Activated CD4-positive, alpha-beta memory T cell treated with anti-CD3 and anti-CD28 coated beads for 36 hours (primary cell): ENCODE results near the gene LENG1. TPM values are rescaled to one million over a fixed set of nuclear protein-coding genes. Genes with fewer than 3 reads are reported as not detected.
"Not testable (repeated sequence)": the region's sequence is repeated elsewhere in the genome, so short reads cannot be mapped to it uniquely, and the experiment has no call there.

Experiments
- CTCF ChIA-PET: fragments of 350-600 bp; sonication (Branson Sonifier 250); formaldehyde crosslinking; loops from one replicate; lab custom pipeline; 2021; ENCODE audit warnings: antibody characterized with exemption, inconsistent platforms; lab: Charles Lee
- POLR2A ChIA-PET: fragments of 350-600 bp; sonication (Branson Sonifier 250); formaldehyde crosslinking; loops from one replicate; lab custom pipeline; 2021; ENCODE audit warnings: antibody characterized with exemption; lab: Charles Lee
- DNase-seq: peaks from one replicate; pipeline ENCODE4 v3.0.0-alpha.2; 2020
- H3K27ac Mint-ChIP-seq: one replicate; pipeline ENCODE4 v1.8.0; 2021; ENCODE audit warnings: mixed read lengths
- H3K27me3 Mint-ChIP-seq: one replicate; pipeline ENCODE4 v1.8.0; 2021; ENCODE audit warnings: mixed read lengths
- H3K36me3 Mint-ChIP-seq: one replicate; pipeline ENCODE4 v1.8.0; 2021; ENCODE audit warnings: mixed read lengths
- H3K4me1 Mint-ChIP-seq: one replicate; pipeline ENCODE4 v1.8.0; 2021; ENCODE audit warnings: low read depth, mixed read lengths
- H3K4me3 Mint-ChIP-seq: one replicate; pipeline ENCODE4 v1.8.0; 2021; ENCODE audit warnings: mild to moderate bottlenecking, mixed read lengths
- H3K9me3 Mint-ChIP-seq: one replicate; pipeline ENCODE4 v1.8.0; 2021; ENCODE audit warnings: mixed read lengths
- intact Hi-C: fragments of 100-400 bp; cut with micrococcal nuclease; formaldehyde crosslinking; loops from one replicate; pipeline ENCODE4 v1.15.1; 2023
- total RNA-seq, 2 experiments: library from RNA; stranded (reverse); gene quantifications; one replicate each; pipeline ENCODE4 v1.2.3, GENCODE V29; 2021

LENG1 gene
- total RNA-seq, 2 experiments from 2014 or later: 4.7 to 5.3 TPM

GRCh38 chr19:54178581-54179261 is 19.2 kb upstream of the LENG1 start:
- DNase-seq: peak; percentile 54
- peaks cover 31% of the 10 kb centered on the region for H3K36me3 Mint-ChIP-seq
- ChIA-PET CTCF (no interaction called here), POLR2A (no interaction called here)
- H3K27ac Mint-ChIP-seq: no peak overlapping the region
- intact Hi-C loops: no loop called here
- no peaks in the 10 kb centered on the region for H3K4me1 Mint-ChIP-seq
- no peaks in the 10 kb centered on the region for H3K9me3 Mint-ChIP-seq
- no peaks in the 10 kb centered on the region for H3K27me3 Mint-ChIP-seq
- H3K4me3 Mint-ChIP-seq: no peak overlapping the region

- POLR2A ChIA-PET: interaction anchor here (1.0 kb wide), 2 partner anchors 15 to 27 kb away, joined by 3 to 4 read pairs; partner anchors contain the start of genes MBOAT7 and RPS9
- intact Hi-C loops: no loop called here
Measured at GRCh38 chr19:54173951-54174834, 14.7 kb upstream of the LENG1 start.

DNA sequence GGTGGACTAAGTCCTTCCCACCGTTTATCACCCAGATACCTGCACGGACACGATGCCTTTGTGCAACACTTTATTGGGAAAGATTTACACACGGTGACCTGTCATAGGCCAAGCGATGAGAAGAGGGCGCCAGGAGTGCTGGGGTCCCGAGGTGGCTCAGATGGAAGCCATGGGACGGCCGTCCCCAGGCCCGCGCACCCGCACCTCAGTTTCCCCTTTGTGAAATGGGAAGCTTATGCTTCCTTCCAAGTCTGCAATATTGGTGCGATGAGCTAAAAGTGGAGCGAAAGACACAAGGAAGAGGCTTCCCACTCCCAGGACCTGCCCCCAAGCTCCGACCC is 13.8 kb upstream of the LENG1 start:
- Mint-ChIP-seq H3K4me3 (no peak overlapping the region), H3K36me3 (peaks cover 9% of the 10 kb centered on the region), H3K27ac (no peak overlapping the region), H3K9me3 (no peaks in the 10 kb centered on the region), H3K4me1 (no peaks in the 10 kb centered on the region), H3K27me3 (no peaks in the 10 kb centered on the region)
- no peak for DNase-seq
- POLR2A ChIA-PET: interaction anchor here (1.0 to 1.1 kb wide), 4 partner anchors 14 to 93 kb away, joined by 3 to 4 read pairs (median 3); partner anchors contain the start of genes LENG1, MBOAT7 and RPS9
- CTCF ChIA-PET: interaction anchor here (1.1 to 1.8 kb wide), 2 partner anchors 58 to 93 kb away, joined by 3 to 6 read pairs; no protein-coding TSS in a partner anchor
- intact Hi-C loops: no loop called here

More at GRCh38 chr19:54173951-54174834, 14.7 kb upstream of the LENG1 start:
- no peak overlapping the region for H3K27ac Mint-ChIP-seq
- DNase-seq: no peak
- H3K4me1 Mint-ChIP-seq: no peaks in the 10 kb centered on the region
- H3K36me3 Mint-ChIP-seq: peaks cover 18% of the 10 kb centered on the region
- H3K9me3 Mint-ChIP-seq: no peaks in the 10 kb centered on the region
- CTCF ChIA-PET: interaction anchor here (0.8 to 1.8 kb wide), 2 partner anchors 34 to 92 kb away, joined by 6 read pairs; no protein-coding TSS in a partner anchor
- no peaks in the 10 kb centered on the region for H3K27me3 Mint-ChIP-seq
- H3K4me3 Mint-ChIP-seq: no peak overlapping the region

DNA sequence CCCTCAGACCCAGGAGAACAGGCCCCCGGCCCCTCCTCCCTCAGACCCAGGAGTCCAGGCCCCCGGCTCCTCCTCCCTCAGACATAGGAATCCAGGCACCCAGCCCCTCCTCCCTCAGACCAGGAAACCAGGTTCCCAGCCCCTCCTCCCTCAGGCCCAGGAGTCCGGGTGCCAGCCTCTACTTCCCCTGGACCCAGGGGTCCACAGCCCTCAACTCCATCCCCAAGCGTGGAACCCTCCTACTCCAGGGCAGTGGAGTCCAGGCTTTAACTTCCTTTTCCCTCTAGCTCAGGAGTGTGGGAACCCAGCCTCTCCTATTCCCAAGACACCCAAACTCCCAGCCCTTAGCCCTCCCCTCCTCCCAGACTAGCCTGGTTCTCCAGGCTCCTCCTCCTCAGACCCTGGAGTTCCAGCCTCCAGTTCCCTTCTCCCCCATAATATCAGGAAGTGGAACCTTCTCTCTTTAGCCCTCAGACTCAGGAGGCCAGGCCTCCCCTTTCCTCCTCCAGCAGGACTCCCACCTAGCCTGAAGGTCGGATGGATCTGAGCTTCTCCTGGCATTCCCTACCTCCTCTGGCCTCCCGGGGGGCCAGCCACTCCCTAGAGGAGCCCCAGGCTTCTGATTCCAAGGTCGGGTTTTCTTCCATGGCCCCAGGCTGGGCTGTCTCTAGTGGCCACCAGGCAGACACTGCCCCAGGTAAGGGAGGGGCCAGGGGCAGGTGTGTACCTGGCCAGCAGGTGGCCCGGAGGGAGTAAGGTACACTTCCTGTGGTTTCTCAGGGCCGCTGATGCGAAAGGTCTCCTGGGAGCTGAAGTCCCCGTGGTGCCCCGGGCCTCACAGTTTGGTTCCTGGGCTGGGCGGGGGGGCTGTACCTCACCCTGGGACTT is 13.2 kb upstream of the LENG1 start, which contains the start of gene TMC4:
Gene TMC4, minus strand, starts transcription at position 690 of the 888 bp plus-strand sequence. Its CDS starts 43 bp downstream, at position 647.
- peaks cover 5% of the 10 kb centered on the region for H3K36me3 Mint-ChIP-seq
- ChIA-PET CTCF (interaction anchor here (1.1 to 1.8 kb wide), 2 partner anchors 59 to 94 kb away, joined by 3 to 6 read pairs; no protein-coding TSS in a partner anchor), POLR2A (interaction anchor here (0.5 to 1.1 kb wide), 6 partner anchors 13 to 206 kb away, joined by 3 to 4 read pairs (median 3); partner anchors contain the start of genes LENG1, MBOAT7 and RPS9)
- no peak for DNase-seq
- no peaks in the 10 kb centered on the region for H3K9me3 Mint-ChIP-seq
- H3K4me1 Mint-ChIP-seq: no peaks in the 10 kb centered on the region
- H3K27ac Mint-ChIP-seq: no peak within 1 kb of the TSS
- no peak within 1 kb of the TSS for H3K4me3 Mint-ChIP-seq
- intact Hi-C loops: no loop called here
- H3K27me3 Mint-ChIP-seq: no peaks in the 10 kb centered on the region

GRCh38 chr19:54171736-54172431 is 12.4 kb upstream of the LENG1 start:
- H3K36me3 Mint-ChIP-seq, intact Hi-C loops, H3K27me3 Mint-ChIP-seq, DNase-seq, H3K9me3 Mint-ChIP-seq, H3K4me3 Mint-ChIP-seq, H3K27ac Mint-ChIP-seq, H3K4me1 Mint-ChIP-seq: not testable (repeated sequence)
- CTCF ChIA-PET: interaction anchor here (1.2 to 2.0 kb wide), 2 partner anchors 60 to 94 kb away, joined by 4 to 8 read pairs; no protein-coding TSS in a partner anchor
- POLR2A ChIA-PET: interaction anchor here (0.5 to 1.1 kb wide), 2 partner anchors 15 to 207 kb away, joined by 3 to 4 read pairs; no protein-coding TSS in a partner anchor

GRCh38 chr19:54169149-54169740 is 9.7 kb upstream of the LENG1 start:
- peaks cover 6% of the 10 kb centered on the region for H3K4me1 Mint-ChIP-seq
- ChIA-PET CTCF (interaction anchor here (0.7 to 2.0 kb wide), 4 partner anchors 19 to 161 kb away, joined by 3 to 7 read pairs (median 5); no protein-coding TSS in a partner anchor), POLR2A (interaction anchor here (1.3 to 1.8 kb wide), 3 partner anchors 18 to 38 kb away, joined by 3 to 5 read pairs (median 3); no protein-coding TSS in a partner anchor)
- no peak overlapping the region for H3K27ac Mint-ChIP-seq
- H3K27me3 Mint-ChIP-seq: no peaks in the 10 kb centered on the region
- intact Hi-C loops: no loop called here
- H3K4me3 Mint-ChIP-seq: no peak overlapping the region
- no peak for DNase-seq
- no peaks in the 10 kb centered on the region for H3K36me3 Mint-ChIP-seq
- H3K9me3 Mint-ChIP-seq: no peaks in the 10 kb centered on the region

DNA sequence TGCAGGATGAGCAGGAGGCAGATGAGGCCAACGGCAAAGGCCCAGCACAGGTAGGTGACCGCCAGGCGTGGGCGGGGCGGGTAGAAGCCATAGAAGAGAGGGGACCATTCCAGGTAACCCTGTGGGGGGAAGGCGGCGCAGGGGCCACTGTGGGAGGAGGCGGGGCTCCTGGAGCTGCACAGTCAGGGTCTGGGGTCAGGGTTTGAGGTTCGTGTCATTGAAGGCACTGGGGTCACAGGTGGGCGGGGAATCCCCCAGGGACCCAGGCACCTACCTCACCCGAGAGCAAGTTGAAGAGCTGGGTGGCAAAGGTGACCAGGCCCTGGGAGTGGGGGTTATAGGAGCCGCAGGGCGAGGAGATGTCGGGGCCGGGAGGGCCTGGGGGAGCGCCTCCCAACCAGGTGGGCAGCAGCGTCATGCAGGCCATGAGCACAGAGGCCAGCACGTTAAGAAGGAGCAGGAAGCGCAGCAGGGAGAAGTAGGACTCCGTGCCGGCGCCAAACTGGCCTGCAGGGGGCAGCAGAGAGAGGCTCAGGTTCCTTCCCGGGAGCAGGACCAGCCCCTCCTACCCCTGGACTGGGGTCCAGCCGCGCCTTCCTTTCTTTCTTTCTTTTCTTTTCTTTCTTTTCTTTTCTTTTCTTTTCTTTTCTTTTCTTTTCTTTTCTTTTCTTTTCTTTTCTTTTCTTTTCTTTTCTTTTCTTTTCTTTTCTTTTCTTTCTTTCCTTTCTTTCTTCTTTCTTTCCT is 8.8 kb upstream of the LENG1 start:
- no peaks in the 10 kb centered on the region for H3K36me3 Mint-ChIP-seq
- peaks cover 8% of the 10 kb centered on the region for H3K4me1 Mint-ChIP-seq
- H3K4me3 Mint-ChIP-seq: peak overlapping the region; percentile 5
- H3K27me3 Mint-ChIP-seq: no peaks in the 10 kb centered on the region
- H3K9me3 Mint-ChIP-seq: no peaks in the 10 kb centered on the region
- intact Hi-C loops: loop anchor here (1.0 kb wide), 1 partner anchor 63 kb away; no protein-coding TSS in a partner anchor
- H3K27ac Mint-ChIP-seq: no peak overlapping the region
- ChIA-PET POLR2A (no interaction called here), CTCF (interaction anchor here (0.5 to 2.3 kb wide), 13 partner anchors 8 to 98 kb away, joined by 3 to 10 read pairs (median 3); partner anchors contain the start of genes LENG1 and MBOAT7)
- DNase-seq: peak; percentile 94

DNA sequence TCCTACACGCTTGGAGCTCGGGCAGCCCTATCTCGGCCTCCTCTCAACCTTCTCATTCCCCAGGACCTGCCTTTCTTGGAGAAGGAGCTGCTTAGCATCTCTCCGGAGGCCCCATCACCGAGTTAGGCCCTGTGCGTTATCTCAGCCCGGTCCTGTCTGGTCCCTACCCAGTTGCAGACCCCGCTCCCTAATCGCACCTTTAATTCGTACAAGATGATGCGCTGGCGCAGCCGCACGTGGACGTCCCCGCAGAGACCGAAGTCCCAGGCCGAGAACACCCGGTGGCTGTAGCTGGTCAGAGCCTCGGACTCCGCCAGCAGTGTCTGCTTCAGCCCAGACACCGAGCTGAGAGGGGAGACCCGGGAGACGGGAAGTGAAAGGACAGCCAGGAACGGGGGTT is 5.7 kb upstream of the LENG1 start:
- ChIA-PET POLR2A (no interaction called here), CTCF (interaction anchor here (1.5 kb wide), 1 partner anchor 101 kb away, joined by 4 read pairs; no protein-coding TSS in a partner anchor)
- H3K9me3 Mint-ChIP-seq: no peaks in the 10 kb centered on the region
- H3K4me1 Mint-ChIP-seq: peaks cover 32% of the 10 kb centered on the region
- no peak overlapping the region for H3K27ac Mint-ChIP-seq
- peaks cover 3% of the 10 kb centered on the region for H3K27me3 Mint-ChIP-seq
- intact Hi-C loops: no loop called here
- no peak overlapping the region for H3K4me3 Mint-ChIP-seq
- H3K36me3 Mint-ChIP-seq: no peaks in the 10 kb centered on the region
- no peak for DNase-seq

- peak overlapping the region; percentile 17 for H3K4me3 Mint-ChIP-seq
- H3K36me3 Mint-ChIP-seq: peaks cover 6% of the 10 kb centered on the region
- H3K27me3 Mint-ChIP-seq: peaks cover 3% of the 10 kb centered on the region
- POLR2A ChIA-PET: no interaction called here
- H3K27ac Mint-ChIP-seq: no peak overlapping the region
- peaks cover 34% of the 10 kb centered on the region for H3K4me1 Mint-ChIP-seq
- DNase-seq: peak; percentile 73
- no peaks in the 10 kb centered on the region for H3K9me3 Mint-ChIP-seq
- CTCF ChIA-PET: interaction anchor here (1.3 to 1.5 kb wide), 2 partner anchors 24 to 101 kb away, joined by 4 to 6 read pairs; no protein-coding TSS in a partner anchor
- intact Hi-C loops: no loop called here
Measured at GRCh38 chr19:54164369-54165068, 5.0 kb upstream of the LENG1 start.
